B cell (primary cell): ENCODE data around the gene AURKA. TPM values are rescaled to one million over a fixed set of nuclear protein-coding genes. Genes with fewer than 3 reads are reported as not detected.

Source experiments
- ATAC-seq: fragments of 200-7000 bp; cut with Tn5 transposase; one replicate; pipeline ENCODE4 v1.10.0; 2021; ENCODE audit warnings: low read depth, mild to moderate bottlenecking, moderate number of reproducible peaks, moderate library complexity
- CTCF ChIA-PET: fragments of 350-600 bp; sonication (Branson Sonifier 250); formaldehyde crosslinking; loops from one replicate; lab custom pipeline; 2021; ENCODE audit warnings: antibody characterized with exemption, inconsistent platforms; lab: Charles Lee
- POLR2A ChIA-PET: fragments of 350-600 bp; sonication (Branson Sonifier 250); formaldehyde crosslinking; loops from one replicate; lab custom pipeline; 2021; ENCODE audit warnings: antibody characterized with exemption; lab: Charles Lee
- DNase-seq: peaks from one replicate; pipeline ENCODE4 v3.0.0; 2013
- H2AFZ ChIP-seq: 2 replicates; pipeline ENCODE4 v1.6.1; 2012; ENCODE audit warnings: mild to moderate bottlenecking, low read depth, low read length; ENCODE audit not compliant: insufficient read depth, poor library complexity, severe bottlenecking
- H3K27ac ChIP-seq, 2 donors: 1 replicate in 1 of 2; 2 replicates in 1 of 2; pipeline ENCODE4 v1.5.1; 2012 to 2013; ENCODE audit warnings: low read length in 2 of 2, mild to moderate bottlenecking in 2 of 2, moderate library complexity in 1 of 2
- H3K27me3 ChIP-seq, 4 experiments: fragments of 200-600 bp in 1 of 4; sonication (generic) in 1 of 4; replicated peaks in 1 of 4; 1 replicate in 2 of 4; 2 replicates in 2 of 4; pipeline versions ENCODE4 v1.6.1 to v1.7.0; 2013 to 2016; ENCODE audit warnings: low read length in 3 of 4, mild to moderate bottlenecking in 2 of 4, mixed read lengths in 1 of 4, moderate library complexity in 1 of 4; ENCODE audit not compliant: insufficient read depth in 4 of 4, control insufficient read depth in 3 of 4; ENCODE audit errors: control extremely low read depth in 1 of 4
- H3K36me3 ChIP-seq, 2 experiments: replicated peaks in 1 of 2; 1 replicate in 1 of 2; 2 replicates in 1 of 2; pipeline versions ENCODE4 v1.6.1 to v1.7.1; 2013; ENCODE audit warnings: low read length in 1 of 2; ENCODE audit not compliant: insufficient read depth in 2 of 2, control insufficient read depth in 1 of 2; ENCODE audit errors: control extremely low read depth in 1 of 2, extremely low read depth in 1 of 2
- H3K4me1 ChIP-seq, 2 donors: fragments of 200-600 bp in 1 of 2; sonication (generic) in 1 of 2; 1 replicate in 1 of 2; 2 replicates in 1 of 2; pipeline versions ENCODE4 v1.5.1 to v1.6.1; 2013 to 2017; ENCODE audit warnings: low read length in 2 of 2; ENCODE audit not compliant: control insufficient read depth in 2 of 2, insufficient read depth in 2 of 2
- H3K4me2 ChIP-seq: replicated peaks from 2 replicates; pipeline ENCODE3; 2012; ENCODE audit warnings: mild to moderate bottlenecking, low read depth, low read length; ENCODE audit not compliant: poor library complexity, severe bottlenecking
- H3K4me3 ChIP-seq, 5 experiments: fragments of 200-600 bp in 1 of 5; sonication (generic) in 1 of 5; 1 replicate in 3 of 5; 2 replicates in 2 of 5; pipeline versions ENCODE4 v1.5.1 to v1.7.0; 2011 to 2016; ENCODE audit warnings: low read length in 4 of 5, mild to moderate bottlenecking in 4 of 5, low read depth in 2 of 5, control low read depth in 1 of 5, moderate library complexity in 1 of 5; ENCODE audit not compliant: insufficient read depth in 1 of 5; ENCODE audit errors: control extremely low read depth in 1 of 5, extremely low read depth in 1 of 5
- H3K79me2 ChIP-seq: fragments of 200-600 bp; sonication (generic); one replicate; pipeline ENCODE4 v1.6.0; 2016; ENCODE audit warnings: low read length; ENCODE audit not compliant: control insufficient read depth, insufficient read depth
- H3K9ac ChIP-seq: fragments of 200-600 bp; sonication (generic); 2 replicates; pipeline ENCODE4 v1.6.1; 2017; ENCODE audit warnings: mild to moderate bottlenecking, low read length, moderate library complexity
- H3K9me3 ChIP-seq, 3 donors: one replicate each; pipeline versions ENCODE4 v1.6.1 to v1.7.1; 2013; ENCODE audit warnings: low read length in 2 of 3; ENCODE audit not compliant: control insufficient read depth in 2 of 3, insufficient read depth in 1 of 3; ENCODE audit errors: control extremely low read depth in 1 of 3
- H4K20me1 ChIP-seq: 2 replicates; pipeline ENCODE4 v1.6.0; 2012; ENCODE audit warnings: mild to moderate bottlenecking, low read length; ENCODE audit not compliant: insufficient read depth, control insufficient read depth, poor library complexity, severe bottlenecking
- H3K27ac Mint-ChIP-seq: one replicate; pipeline ENCODE4 v1.8.0; 2021; ENCODE audit warnings: mixed read lengths
- H3K27me3 Mint-ChIP-seq: one replicate; pipeline ENCODE4 v1.8.0; 2021; ENCODE audit warnings: mixed read lengths
- H3K4me1 Mint-ChIP-seq: one replicate; pipeline ENCODE4 v1.8.0; 2021; ENCODE audit warnings: mixed read lengths
- H3K4me3 Mint-ChIP-seq: one replicate; pipeline ENCODE4 v1.8.0; 2021; ENCODE audit warnings: mixed read lengths
- H3K9me3 Mint-ChIP-seq: one replicate; pipeline ENCODE4 v1.8.0; 2022; ENCODE audit warnings: mixed read lengths; ENCODE audit not compliant: insufficient read depth
- CTCF ChIP-seq: fragments of 200-600 bp; IDR thresholded peaks from one replicate; pipeline ENCODE4 v1.8.0; 2022; ENCODE audit warnings: antibody characterized with exemption, mild to moderate bottlenecking
- EZH2 ChIP-seq: IDR thresholded peaks from 2 replicates; pipeline ENCODE4 v1.6.1; 2012; ENCODE audit warnings: borderline replicate concordance, low read depth, mild to moderate bottlenecking, moderate library complexity, low read length; ENCODE audit not compliant: insufficient read depth, poor library complexity, severe bottlenecking
- WGBS: methylation state at CpG from one replicate; pipeline ENCODE4 v1.1.5; 2013; ENCODE audit warnings: missing lambda C conversion rate; ENCODE audit not compliant: insufficient coverage; 5-methylcytosine and 5-hydroxymethylcytosine counted together
- intact Hi-C: fragments of 100-400 bp; cut with micrococcal nuclease; formaldehyde crosslinking; loops from one replicate; pipeline ENCODE4 v1.10.0; 2022
- polyA plus RNA-seq: library from polyadenylated mRNA; depleted of rRNA; stranded (reverse); fragments of >200 nt; gene quantifications from 2 replicates; pipeline ENCODE4 v1.2.3, GENCODE V29; 2012
- total RNA-seq, 2 donors: library from RNA; stranded (reverse); fragments of 120-200 nt in 1 of 2; gene quantifications; 1 replicate in 1 of 2; 2 replicates in 1 of 2; pipeline versions ENCODE4 v1.2.3 to v1.2.4, GENCODE V29; 2013 to 2022

The AURKA gene
- total and polyA plus RNA-seq, 2 donors (not counting 1 experiment from before 2014, with no cell fraction given): 0.86 to 3.9 TPM

- Histone ChIP-seq H3K4me1 (no peaks in the 10 kb centered on the region), H3K27me3 (no peaks in the 10 kb centered on the region), H4K20me1 (no peaks in the 10 kb centered on the region), H3K27ac (no peak overlapping the region), H2AFZ (no peak overlapping the region), H3K9me3 (no peaks in the 10 kb centered on the region), H3K9ac (no peak overlapping the region), H3K4me3 (no peak overlapping the region), H3K36me3 (peaks cover 0 to 2% of the 10 kb centered on the region in 2 experiments), H3K79me2 (peaks cover 6% of the 10 kb centered on the region), H3K4me2 (no peak overlapping the region)
- TF ChIP-seq EZH2: no peak
- no peak for TF ChIP-seq CTCF
- no peaks in the 10 kb centered on the region for H3K9me3 Mint-ChIP-seq
- peaks cover 2% of the 10 kb centered on the region for H3K4me1 Mint-ChIP-seq
- DNase-seq: no peak
- ATAC-seq: no peak
- H3K27ac Mint-ChIP-seq: no peak overlapping the region
- no CpG with 5 or more reads among the region's 1 CpG for WGBS
- no peak overlapping the region for H3K4me3 Mint-ChIP-seq
- no peaks in the 10 kb centered on the region for H3K27me3 Mint-ChIP-seq
- ChIA-PET POLR2A (no interaction called here), CTCF (no interaction called here)
- intact Hi-C loops: no loop called here
These were observed 11.6 kb downstream of the AURKA start for GRCh38 chr20:56380375-56380774.

GRCh38 chr20:56378386-56378785 is 13.6 kb downstream of the AURKA start:
- Histone ChIP-seq H3K36me3 (peaks cover 0 to 2% of the 10 kb centered on the region in 2 experiments), H2AFZ (no peak overlapping the region), H3K27ac (no peak overlapping the region), H3K4me2 (no peak overlapping the region), H4K20me1 (no peaks in the 10 kb centered on the region), H3K4me3 (no peak overlapping the region), H3K4me1 (no peaks in the 10 kb centered on the region), H3K79me2 (no peaks in the 10 kb centered on the region), H3K9ac (no peak overlapping the region), H3K9me3 (no peaks in the 10 kb centered on the region), H3K27me3 (no peaks in the 10 kb centered on the region)
- intact Hi-C loops: no loop called here
- POLR2A ChIA-PET: no interaction called here
- TF ChIP-seq EZH2: no peak
- no peak for TF ChIP-seq CTCF
- 100% methylated on average over 1 of the region's 3 CpGs for WGBS
- Mint-ChIP-seq H3K27me3 (no peaks in the 10 kb centered on the region), H3K4me1 (peaks cover 2% of the 10 kb centered on the region), H3K4me3 (no peak overlapping the region), H3K9me3 (no peaks in the 10 kb centered on the region), H3K27ac (no peak overlapping the region)
- no peak for ATAC-seq
- CTCF ChIA-PET: no interaction called here
- no peak for DNase-seq
